B cell (primary cell): Measurements from ENCODE around the gene IRS1.

Experiments used
- EZH2 ChIP-seq: IDR thresholded peaks from 2 replicates; pipeline ENCODE4 v1.6.1; 2012; ENCODE audit warnings: borderline replicate concordance, low read depth, mild to moderate bottlenecking, moderate library complexity, low read length; ENCODE audit not compliant: insufficient read depth, poor library complexity, severe bottlenecking
- TF ChIP-seq, protein P1 (sequence below): fragments of 200-600 bp; IDR thresholded peaks from one replicate; pipeline ENCODE4 v1.8.0; 2022; ENCODE audit warnings: antibody characterized with exemption, mild to moderate bottlenecking

DNA sequence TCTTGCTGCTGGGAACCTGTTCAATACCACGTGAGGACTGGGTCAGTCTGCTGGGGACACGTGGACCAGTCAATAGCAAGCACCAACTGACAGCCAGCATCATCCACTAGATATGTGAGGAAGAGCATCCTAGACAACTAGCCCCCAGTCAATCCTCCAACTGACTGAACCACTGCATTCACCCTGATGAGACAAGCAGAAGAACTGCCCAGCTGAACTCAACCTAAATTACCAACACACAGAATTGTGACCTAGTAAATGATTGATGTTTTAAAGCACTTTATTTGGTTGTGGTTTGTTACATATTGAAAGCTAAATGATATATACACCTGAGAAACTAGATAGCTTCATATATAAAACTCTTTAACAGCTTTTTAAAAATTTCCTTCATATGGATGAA, 15.7 kb downstream of the IRS1 start:
- TF ChIP-seq, protein P1, sequence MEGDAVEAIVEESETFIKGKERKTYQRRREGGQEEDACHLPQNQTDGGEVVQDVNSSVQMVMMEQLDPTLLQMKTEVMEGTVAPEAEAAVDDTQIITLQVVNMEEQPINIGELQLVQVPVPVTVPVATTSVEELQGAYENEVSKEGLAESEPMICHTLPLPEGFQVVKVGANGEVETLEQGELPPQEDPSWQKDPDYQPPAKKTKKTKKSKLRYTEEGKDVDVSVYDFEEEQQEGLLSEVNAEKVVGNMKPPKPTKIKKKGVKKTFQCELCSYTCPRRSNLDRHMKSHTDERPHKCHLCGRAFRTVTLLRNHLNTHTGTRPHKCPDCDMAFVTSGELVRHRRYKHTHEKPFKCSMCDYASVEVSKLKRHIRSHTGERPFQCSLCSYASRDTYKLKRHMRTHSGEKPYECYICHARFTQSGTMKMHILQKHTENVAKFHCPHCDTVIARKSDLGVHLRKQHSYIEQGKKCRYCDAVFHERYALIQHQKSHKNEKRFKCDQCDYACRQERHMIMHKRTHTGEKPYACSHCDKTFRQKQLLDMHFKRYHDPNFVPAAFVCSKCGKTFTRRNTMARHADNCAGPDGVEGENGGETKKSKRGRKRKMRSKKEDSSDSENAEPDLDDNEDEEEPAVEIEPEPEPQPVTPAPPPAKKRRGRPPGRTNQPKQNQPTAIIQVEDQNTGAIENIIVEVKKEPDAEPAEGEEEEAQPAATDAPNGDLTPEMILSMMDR: no peak
- TF ChIP-seq EZH2: no peak
